ENCODE measurements around the gene PRAMEF8.
"Not testable (repeated sequence)": the region's sequence is repeated elsewhere in the genome, so short reads cannot be mapped to it uniquely, and the experiment has no call there.

The PRAMEF8 gene

GRCh38 chr1:13243536-13244263 is 41.2 kb downstream of the PRAMEF8 start:
- H3K27ac Mint-ChIP-seq; H3K36me3 Mint-ChIP-seq (ENCODE audit: low read depth); H3K4me1 Mint-ChIP-seq (ENCODE audit: low read depth); H3K9me3 Mint-ChIP-seq; H3K4me3 Mint-ChIP-seq; H3K27me3 Mint-ChIP-seq (ENCODE audit: low read depth): not testable (repeated sequence)
- DNase-seq (ENCODE audit: low spot score) = peak; percentile 2

GRCh38 chr1:13239633-13240032 is 45.3 kb downstream of the PRAMEF8 start:
- H3K4me3 Mint-ChIP-seq; H3K9me3 Mint-ChIP-seq; H3K27me3 Mint-ChIP-seq (ENCODE audit: low read depth); H3K4me1 Mint-ChIP-seq (ENCODE audit: low read depth); H3K36me3 Mint-ChIP-seq (ENCODE audit: low read depth); H3K27ac Mint-ChIP-seq; DNase-seq (ENCODE audit: low spot score): not testable (repeated sequence)

- H3K27ac Mint-ChIP-seq; H3K4me3 Mint-ChIP-seq; H3K27me3 Mint-ChIP-seq (ENCODE audit: low read depth); H3K9me3 Mint-ChIP-seq; H3K36me3 Mint-ChIP-seq (ENCODE audit: low read depth); H3K4me1 Mint-ChIP-seq (ENCODE audit: low read depth): not testable (repeated sequence)
- peak; percentile 1 for DNase-seq (ENCODE audit: low spot score)
These were observed 47.4 kb downstream of the PRAMEF8 start for GRCh38 chr1:13237572-13237971.

GRCh38 chr1:13234057-13234456 is 50.9 kb downstream of the PRAMEF8 start:
- not testable (repeated sequence) for H3K9me3 Mint-ChIP-seq; DNase-seq (ENCODE audit: low spot score)

DNA sequence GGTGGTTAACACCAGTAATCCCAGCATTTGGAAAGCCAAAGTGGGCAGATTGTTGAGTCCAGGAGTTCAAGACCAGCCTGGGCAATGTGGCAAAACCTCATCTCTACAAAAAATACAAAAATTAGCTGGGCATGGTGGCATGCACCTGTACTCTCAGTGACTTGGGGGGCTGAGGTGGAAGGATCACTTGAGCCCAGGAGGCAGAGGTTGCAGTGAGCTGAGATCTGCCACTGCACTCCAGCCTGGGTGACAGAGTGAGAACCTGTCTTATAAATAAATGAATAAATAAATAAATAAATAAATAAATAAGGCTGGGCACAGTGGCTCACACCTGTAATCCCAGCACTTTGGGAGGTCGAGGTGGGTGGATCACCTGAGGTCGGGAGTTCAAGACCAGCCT is 52.9 kb downstream of the PRAMEF8 start:
- H3K4me3 Mint-ChIP-seq; H3K9me3 Mint-ChIP-seq; H3K27ac Mint-ChIP-seq; DNase-seq (ENCODE audit: low spot score); H3K36me3 Mint-ChIP-seq (ENCODE audit: low read depth); H3K27me3 Mint-ChIP-seq (ENCODE audit: low read depth); H3K4me1 Mint-ChIP-seq (ENCODE audit: low read depth): not testable (repeated sequence)

More at GRCh38 chr1:13234057-13234456, 50.9 kb downstream of the PRAMEF8 start:
- H3K27me3 Mint-ChIP-seq (ENCODE audit: low read depth); H3K27ac Mint-ChIP-seq; H3K36me3 Mint-ChIP-seq (ENCODE audit: low read depth); H3K4me1 Mint-ChIP-seq (ENCODE audit: low read depth); H3K4me3 Mint-ChIP-seq: not testable (repeated sequence)

Measured in T-helper 2 cell treated with Interferon-gamma antibody and Interleukin-4, amounts not matched to agents 5 μg/mL and 100 μg/mL, for 36 hours (primary cell).